ENCODE measurements around the gene SLC25A26. TPM values are rescaled to one million over a fixed set of nuclear protein-coding genes. Genes with fewer than 3 reads are reported as not detected.

SLC25A26 gene
- polyA plus RNA-seq, 2 donors, result 4.6 to 13.5 TPM

- Histone ChIP-seq H3K4me1 (ENCODE audit: control insufficient read depth in 2 of 2, insufficient read depth in 2 of 2, low read length in 1 of 2) (peaks cover 0 to 3% of the 10 kb centered on the region in 2 donors), H3K36me3 (ENCODE audit: control insufficient read depth in 2 of 2, insufficient read depth in 2 of 2, low read length in 1 of 2) (peaks cover 5 to 25% of the 10 kb centered on the region in 2 donors), H3K9me3 (ENCODE audit: control insufficient read depth in 2 of 2, insufficient read depth in 1 of 2, low read depth in 1 of 2, low read length in 1 of 2) (no peaks in the 10 kb centered on the region), H3K27me3 (ENCODE audit: control insufficient read depth in 1 of 2, insufficient read depth in 2 of 2, low read length in 2 of 2) (no peaks in the 10 kb centered on the region), H3K4me3 (ENCODE audit: low read depth in 1 of 2, low read length in 2 of 2) (no peak overlapping the region), H3K27ac (ENCODE audit: low read depth in 2 of 2, low read length in 1 of 2) (no peak overlapping the region)
- WGBS, 2 donors, result 90 to 94% methylated on average over 10 of the region's 10 CpGs
These were observed 178.9 kb downstream of the SLC25A26 start for GRCh38 chr3:66399529-66400232.

- Histone ChIP-seq H3K4me1 (ENCODE audit: control insufficient read depth in 2 of 2, insufficient read depth in 2 of 2, low read length in 1 of 2) (peaks cover 0 to 3% of the 10 kb centered on the region in 2 donors), H3K4me3 (ENCODE audit: low read depth in 1 of 2, low read length in 2 of 2) (no peak overlapping the region), H3K27me3 (ENCODE audit: control insufficient read depth in 1 of 2, insufficient read depth in 2 of 2, low read length in 2 of 2) (no peaks in the 10 kb centered on the region), H3K27ac (ENCODE audit: low read depth in 2 of 2, low read length in 1 of 2) (no peak overlapping the region), H3K9me3 (ENCODE audit: control insufficient read depth in 2 of 2, insufficient read depth in 1 of 2, low read depth in 1 of 2, low read length in 1 of 2) (no peaks in the 10 kb centered on the region), H3K36me3 (ENCODE audit: control insufficient read depth in 2 of 2, insufficient read depth in 2 of 2, low read length in 1 of 2) (peaks cover 5 to 29% of the 10 kb centered on the region in 2 donors)
- 81 to 86% methylated on average over 15 of the region's 15 CpGs for WGBS, 2 donors
These were observed 179.8 kb downstream of the SLC25A26 start for GRCh38 chr3:66400411-66401156.

GRCh38 chr3:66401157-66401550 lies 180.4 kb downstream of the SLC25A26 start:
- 74 to 76% methylated on average over 10 of the region's 10 CpGs for WGBS, 2 donors
- no peaks in the 10 kb centered on the region for H3K27me3 ChIP-seq (ENCODE audit: control insufficient read depth in 1 of 2, insufficient read depth in 2 of 2, low read length in 2 of 2)
- no peaks in the 10 kb centered on the region for H3K9me3 ChIP-seq (ENCODE audit: control insufficient read depth in 2 of 2, insufficient read depth in 1 of 2, low read depth in 1 of 2, low read length in 1 of 2)
- no peak overlapping the region for H3K27ac ChIP-seq (ENCODE audit: low read depth in 2 of 2, low read length in 1 of 2)
- H3K4me1 ChIP-seq (ENCODE audit: control insufficient read depth in 2 of 2, insufficient read depth in 2 of 2, low read length in 1 of 2), result peaks cover 0 to 3% of the 10 kb centered on the region in 2 donors
- H3K4me3 ChIP-seq (ENCODE audit: low read depth in 1 of 2, low read length in 2 of 2), result no peak overlapping the region
- H3K36me3 ChIP-seq (ENCODE audit: control insufficient read depth in 2 of 2, insufficient read depth in 2 of 2, low read length in 1 of 2), result peaks cover under 1 to 24% of the 10 kb centered on the region in 2 donors

GRCh38 chr3:66401675-66402491 lies 181.1 kb downstream of the SLC25A26 start:
- Histone ChIP-seq H3K27ac (ENCODE audit: low read depth in 2 of 2, low read length in 1 of 2) (no peak overlapping the region), H3K4me3 (ENCODE audit: low read depth in 1 of 2, low read length in 2 of 2) (no peak overlapping the region), H3K4me1 (ENCODE audit: control insufficient read depth in 2 of 2, insufficient read depth in 2 of 2, low read length in 1 of 2) (peaks cover 0 to 3% of the 10 kb centered on the region in 2 donors), H3K36me3 (ENCODE audit: control insufficient read depth in 2 of 2, insufficient read depth in 2 of 2, low read length in 1 of 2) (peaks cover 0 to 25% of the 10 kb centered on the region in 2 donors), H3K9me3 (ENCODE audit: control insufficient read depth in 2 of 2, insufficient read depth in 1 of 2, low read depth in 1 of 2, low read length in 1 of 2) (no peaks in the 10 kb centered on the region), H3K27me3 (ENCODE audit: control insufficient read depth in 1 of 2, insufficient read depth in 2 of 2, low read length in 2 of 2) (no peaks in the 10 kb centered on the region)
- WGBS, 2 donors, result 79 to 86% methylated on average over 20 of the region's 20 CpGs

GRCh38 chr3:66402596-66403290 lies 181.9 kb downstream of the SLC25A26 start:
- H3K9me3 ChIP-seq (ENCODE audit: control insufficient read depth in 2 of 2, insufficient read depth in 1 of 2, low read depth in 1 of 2, low read length in 1 of 2), result no peaks in the 10 kb centered on the region
- WGBS, 2 donors, result 86% methylated on average over 13 of the region's 13 CpGs
- H3K27ac ChIP-seq (ENCODE audit: low read depth in 2 of 2, low read length in 1 of 2), result no peak overlapping the region
- H3K4me3 ChIP-seq (ENCODE audit: low read depth in 1 of 2, low read length in 2 of 2), result no peak overlapping the region
- H3K27me3 ChIP-seq (ENCODE audit: control insufficient read depth in 1 of 2, insufficient read depth in 2 of 2, low read length in 2 of 2), result no peaks in the 10 kb centered on the region
- peaks cover under 1 to 3% of the 10 kb centered on the region in 2 donors for H3K4me1 ChIP-seq (ENCODE audit: control insufficient read depth in 2 of 2, insufficient read depth in 2 of 2, low read length in 1 of 2)
- peaks cover 0 to 20% of the 10 kb centered on the region in 2 donors for H3K36me3 ChIP-seq (ENCODE audit: control insufficient read depth in 2 of 2, insufficient read depth in 2 of 2, low read length in 1 of 2)

- 78 to 79% methylated on average over 13 of the region's 13 CpGs for WGBS, 2 donors
- H3K36me3 ChIP-seq (ENCODE audit: control insufficient read depth in 2 of 2, insufficient read depth in 2 of 2, low read length in 1 of 2), result peaks cover 0 to 22% of the 10 kb centered on the region in 2 donors
- H3K9me3 ChIP-seq (ENCODE audit: control insufficient read depth in 2 of 2, insufficient read depth in 1 of 2, low read depth in 1 of 2, low read length in 1 of 2), result no peaks in the 10 kb centered on the region
- H3K4me1 ChIP-seq (ENCODE audit: control insufficient read depth in 2 of 2, insufficient read depth in 2 of 2, low read length in 1 of 2), result peaks cover 3% of the 10 kb centered on the region in 2 donors
- H3K27me3 ChIP-seq (ENCODE audit: control insufficient read depth in 1 of 2, insufficient read depth in 2 of 2, low read length in 2 of 2), result no peaks in the 10 kb centered on the region
- no peak overlapping the region for H3K27ac ChIP-seq (ENCODE audit: low read depth in 2 of 2, low read length in 1 of 2)
- H3K4me3 ChIP-seq (ENCODE audit: low read depth in 1 of 2, low read length in 2 of 2), result no peak overlapping the region
These were observed 182.7 kb downstream of the SLC25A26 start for GRCh38 chr3:66403323-66403990.

- H3K36me3 ChIP-seq (ENCODE audit: control insufficient read depth in 2 of 2, insufficient read depth in 2 of 2, low read length in 1 of 2), result peaks cover 0 to 23% of the 10 kb centered on the region in 2 donors
- no peaks in the 10 kb centered on the region for H3K9me3 ChIP-seq (ENCODE audit: control insufficient read depth in 2 of 2, insufficient read depth in 1 of 2, low read depth in 1 of 2, low read length in 1 of 2)
- H3K4me1 ChIP-seq (ENCODE audit: control insufficient read depth in 2 of 2, insufficient read depth in 2 of 2, low read length in 1 of 2), result peaks cover 3% of the 10 kb centered on the region in 2 donors
- H3K27me3 ChIP-seq (ENCODE audit: control insufficient read depth in 1 of 2, insufficient read depth in 2 of 2, low read length in 2 of 2), result no peaks in the 10 kb centered on the region
- 59 to 70% methylated on average over 15 of the region's 15 CpGs for WGBS, 2 donors
- H3K27ac ChIP-seq (ENCODE audit: low read depth in 2 of 2, low read length in 1 of 2), result no peak overlapping the region
- H3K4me3 ChIP-seq (ENCODE audit: low read depth in 1 of 2, low read length in 2 of 2), result no peak overlapping the region
These were observed 183.4 kb downstream of the SLC25A26 start for GRCh38 chr3:66404197-66404596.

GRCh38 chr3:66404903-66405700 lies 184.3 kb downstream of the SLC25A26 start:
- Histone ChIP-seq H3K36me3 (ENCODE audit: control insufficient read depth in 2 of 2, insufficient read depth in 2 of 2, low read length in 1 of 2) (peaks cover 6 to 32% of the 10 kb centered on the region in 2 donors), H3K4me1 (ENCODE audit: control insufficient read depth in 2 of 2, insufficient read depth in 2 of 2, low read length in 1 of 2) (peaks cover 3% of the 10 kb centered on the region in 2 donors), H3K27me3 (ENCODE audit: control insufficient read depth in 1 of 2, insufficient read depth in 2 of 2, low read length in 2 of 2) (no peaks in the 10 kb centered on the region), H3K9me3 (ENCODE audit: control insufficient read depth in 2 of 2, insufficient read depth in 1 of 2, low read depth in 1 of 2, low read length in 1 of 2) (no peaks in the 10 kb centered on the region), H3K4me3 (ENCODE audit: low read depth in 1 of 2, low read length in 2 of 2) (no peak overlapping the region), H3K27ac (ENCODE audit: low read depth in 2 of 2, low read length in 1 of 2) (peak overlapping the region; percentile 3)
- 93% methylated on average over 32 of the region's 32 CpGs for WGBS, 2 donors
